Measurements from ENCODE around the gene GDA. TPM values are rescaled to one million over a fixed set of nuclear protein-coding genes. Genes with fewer than 3 reads are reported as not detected.

Gene GDA
- total and polyA plus RNA-seq, 2 of the 8 experiments (the other 6 are each of a cell fraction or from before 2014, with no cell fraction given) = 0.35 to 3.0 TPM

DNA sequence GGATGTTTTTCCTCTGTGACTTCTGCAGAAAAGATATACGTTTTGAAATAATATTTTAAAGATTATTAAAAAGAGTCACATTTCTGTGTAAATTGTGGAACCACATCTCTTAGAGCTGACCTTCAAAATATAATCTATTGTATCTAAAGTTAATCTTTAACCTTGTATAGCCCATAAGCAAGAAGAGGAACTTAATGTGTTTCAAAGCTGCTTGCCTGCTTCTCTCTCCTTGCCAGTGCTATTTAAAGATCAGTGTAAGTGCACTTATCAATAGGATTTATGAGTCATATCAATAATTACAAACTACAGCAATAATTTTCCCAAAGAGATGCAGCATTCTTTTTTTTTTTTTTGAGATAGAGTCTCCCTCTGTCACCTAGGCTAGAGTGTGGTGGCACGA is 29.4 kb upstream of the GDA start:
- Histone ChIP-seq H4K20me1 (replicated peaks in 1 of 2; ENCODE audit: control insufficient read depth in 1 of 2, insufficient read depth in 2 of 2, low read length in 2 of 2) (no peaks in the 10 kb centered on the region), H2AFZ (ENCODE audit: low read length) (no peak overlapping the region), H3K4ac (replicated peaks; ENCODE audit: insufficient read length, low read depth, low read length) (no peak overlapping the region), H3K79me2 (ENCODE audit: control insufficient read depth in 1 of 2, insufficient read depth in 2 of 2, low read length in 2 of 2) (no peaks in the 10 kb centered on the region), H3K18ac (ENCODE audit: extremely low read depth, low read length) (no peak overlapping the region), H3K4me1 (replicated peaks in 1 of 4; ENCODE audit: control insufficient read depth in 3 of 4, insufficient read depth in 4 of 4, low read length in 3 of 4) (no peaks in the 10 kb centered on the region), H2BK12ac (ENCODE audit: low read depth, low read length) (no peak overlapping the region), H3K27me3 (replicated peaks in 1 of 4; ENCODE audit: control insufficient read depth in 3 of 4, extremely low read depth in 1 of 4, insufficient read depth in 3 of 4, low read length in 3 of 4) (no peaks in the 10 kb centered on the region), H4K91ac (replicated peaks; ENCODE audit: insufficient read length, low read length) (no peak overlapping the region), H3K23me2 (ENCODE audit: low read depth, low read length) (no peaks in the 10 kb centered on the region; the same call in 1 of the 2 replicates), H2AK5ac (ENCODE audit: low read depth, low read length) (no peak overlapping the region), H2BK5ac (ENCODE audit: low read depth, low read length) (no peak overlapping the region), H4K8ac (ENCODE audit: extremely low read depth, insufficient read depth, low read length) (no peak overlapping the region), H3K23ac (ENCODE audit: insufficient read length) (no peak overlapping the region), H3K9me3 (ENCODE audit: insufficient read depth in 2 of 2, low read depth in 1 of 2, low read length in 1 of 2) (no peaks in the 10 kb centered on the region), H2BK15ac (ENCODE audit: low read length) (no peak overlapping the region), H3K36me3 (ENCODE audit: control insufficient read depth in 2 of 4, insufficient read depth in 4 of 4, low read length in 3 of 4) (no peaks in the 10 kb centered on the region), H3K9ac (replicated peaks in 1 of 4; ENCODE audit: extremely low read depth in 1 of 4, low read depth in 3 of 4, low read length in 3 of 4) (no peak overlapping the region), H3K4me3 (ENCODE audit: extremely low read depth in 1 of 4, insufficient read depth in 2 of 4, low read depth in 3 of 4, low read length in 4 of 4) (no peak overlapping the region), H4K5ac (ENCODE audit: insufficient read length, low read depth, low read length) (no peak overlapping the region), H3K79me1 (ENCODE audit: low read depth, low read length) (no peaks in the 10 kb centered on the region), H2BK120ac (replicated peaks; ENCODE audit: low read depth, low read length) (no peak overlapping the region), H3K4me2 (ENCODE audit: insufficient read depth in 1 of 2, low read depth in 2 of 2, low read length in 2 of 2) (no peak overlapping the region), H3K56ac (replicated peaks; ENCODE audit: insufficient read length, low read depth, low read length) (no peak overlapping the region), H3K14ac (ENCODE audit: insufficient read length) (no peak overlapping the region), H2BK20ac (ENCODE audit: low read length) (no peak overlapping the region), H3K27ac (ENCODE audit: low read depth, low read length) (no peak overlapping the region)
- TF ChIP-seq RBBP5 (IDR thresholded peaks at IDR 0.05; ENCODE audit: borderline replicate concordance, low read depth, low read length) = no peak
- no peak for TF ChIP-seq RAD21 (IDR thresholded peaks at IDR 0.05 in 1 of 2, conservative IDR thresholded peaks at IDR 0.05 in 1 of 2; ENCODE audit: low read depth in 2 of 2, low read length in 2 of 2)
- no peak for TF ChIP-seq SUZ12 (IDR thresholded peaks at IDR 0.05; ENCODE audit: low read length)
- no peak for TF ChIP-seq CEBPB (IDR thresholded peaks at IDR 0.05; ENCODE audit: low read depth, low read length)
- POLR2A ChIA-PET (ENCODE audit: partially characterized antibody) = no interaction called here
- WGBS, 2 experiments (ENCODE audit: extremely low coverage in 1 of 2, insufficient coverage in 1 of 2, insufficient read length in 1 of 2, insufficient replicate concordance in 2 of 2, low coverage in 1 of 2, low lambda C conversion rate in 2 of 2, missing lambda C conversion rate in 1 of 2) = 82% methylated on average over 2 of the region's 2 CpGs; no CpG with 5 or more reads in 1 of the 2 experiments
- FAIRE-seq (no peak), DNase-seq (ENCODE audit: low read depth in 1 of 2, low spot score in 2 of 2) (no peak)
- CTCF ChIA-PET (ENCODE audit: partially characterized antibody) = interaction anchor here (0.7 to 1.5 kb wide), 2 partner anchors 17 to 298 kb away, joined by 3 read pairs; no protein-coding TSS in a partner anchor
